Esophagus muscularis mucosa (tissue), 4 donors: ENCODE data around the gene DHPS. TPM values are rescaled to one million over a fixed set of nuclear protein-coding genes. Genes with fewer than 3 reads are reported as not detected.

Experiments
- DNase-seq: peaks from one replicate; pipeline ENCODE4 v3.0.0-alpha.2; 2017; ENCODE audit errors: extremely low spot score
- H3K27ac ChIP-seq, 4 donors: fragments of 200-600 bp; sonication (generic); replicated peaks in 1 of 4; 1 replicate in 3 of 4; 2 replicates in 1 of 4; pipeline ENCODE4 v1.5.1; 2016 to 2019; ENCODE audit warnings: mild to moderate bottlenecking in 1 of 4
- H3K27me3 ChIP-seq, 4 donors: fragments of 200-600 bp; sonication (generic); one replicate each; pipeline versions ENCODE4 v1.5.1 to v1.6.0; 2016 to 2019
- H3K36me3 ChIP-seq, 4 donors: fragments of 200-600 bp; sonication (generic); one replicate each; pipeline ENCODE4 v1.5.1; 2016 to 2019
- H3K4me1 ChIP-seq, 4 donors: fragments of 200-600 bp; sonication (generic); one replicate each; pipeline ENCODE4 v1.5.1; 2016 to 2019
- H3K4me3 ChIP-seq, 4 donors: fragments of 200-600 bp; sonication (generic); 1 replicate in 2 of 4; 2 replicates in 2 of 4; pipeline ENCODE4 v1.5.1; 2016 to 2019; ENCODE audit warnings: mild to moderate bottlenecking in 4 of 4, moderate library complexity in 1 of 4
- H3K9me3 ChIP-seq, 4 donors: fragments of 200-600 bp; sonication (generic); 1 replicate in 3 of 4; 2 replicates in 1 of 4; pipeline ENCODE4 v1.5.1; 2016 to 2019
- CTCF ChIP-seq, 3 experiments: fragments of 200-600 bp in 2 of 3; fragments of 450-650 bp in 1 of 3; sonication (generic) in 2 of 3; IDR thresholded peaks; one replicate each; pipeline ENCODE4 v1.5.1; 2017 to 2019; ENCODE audit warnings: antibody characterized with exemption in 3 of 3, mild to moderate bottlenecking in 2 of 3, moderate library complexity in 1 of 3
- EP300 ChIP-seq: sonication (generic); formaldehyde crosslinking; IDR thresholded peaks from one replicate; pipeline ENCODE4 v1.6.1; 2017; ENCODE audit warnings: antibody characterized with exemption
- POLR2A ChIP-seq: fragments of 450-650 bp; IDR thresholded peaks from one replicate; pipeline ENCODE4 v1.6.1; 2017; ENCODE audit warnings: antibody characterized with exemption, moderate library complexity, mild to moderate bottlenecking, low read depth
- POLR2AphosphoS5 ChIP-seq, 2 donors: sonication (generic); formaldehyde crosslinking; IDR thresholded peaks; one replicate each; pipeline ENCODE4 v1.6.1; 2017; ENCODE audit warnings: antibody characterized with exemption in 2 of 2
- WGBS: methylation state at CpG from one replicate; pipeline ENCODE4 v1.1.5; 2018; 5-methylcytosine and 5-hydroxymethylcytosine counted together
- intact Hi-C: fragments of 100-400 bp; cut with DNase I; formaldehyde crosslinking; loops from one replicate; pipeline ENCODE4 v1.15.1; 2023
- total RNA-seq, 4 donors: library from RNA; depleted of rRNA; stranded (reverse); fragments of >200 nt; gene quantifications; one replicate each; pipeline versions ENCODE4 v1.1.0 to v1.2.1, GENCODE V29; 2016

The DHPS gene
- total RNA-seq: 10 to 100 TPM; 74.3 to 92.3 (median 85.0) TPM

DNA sequence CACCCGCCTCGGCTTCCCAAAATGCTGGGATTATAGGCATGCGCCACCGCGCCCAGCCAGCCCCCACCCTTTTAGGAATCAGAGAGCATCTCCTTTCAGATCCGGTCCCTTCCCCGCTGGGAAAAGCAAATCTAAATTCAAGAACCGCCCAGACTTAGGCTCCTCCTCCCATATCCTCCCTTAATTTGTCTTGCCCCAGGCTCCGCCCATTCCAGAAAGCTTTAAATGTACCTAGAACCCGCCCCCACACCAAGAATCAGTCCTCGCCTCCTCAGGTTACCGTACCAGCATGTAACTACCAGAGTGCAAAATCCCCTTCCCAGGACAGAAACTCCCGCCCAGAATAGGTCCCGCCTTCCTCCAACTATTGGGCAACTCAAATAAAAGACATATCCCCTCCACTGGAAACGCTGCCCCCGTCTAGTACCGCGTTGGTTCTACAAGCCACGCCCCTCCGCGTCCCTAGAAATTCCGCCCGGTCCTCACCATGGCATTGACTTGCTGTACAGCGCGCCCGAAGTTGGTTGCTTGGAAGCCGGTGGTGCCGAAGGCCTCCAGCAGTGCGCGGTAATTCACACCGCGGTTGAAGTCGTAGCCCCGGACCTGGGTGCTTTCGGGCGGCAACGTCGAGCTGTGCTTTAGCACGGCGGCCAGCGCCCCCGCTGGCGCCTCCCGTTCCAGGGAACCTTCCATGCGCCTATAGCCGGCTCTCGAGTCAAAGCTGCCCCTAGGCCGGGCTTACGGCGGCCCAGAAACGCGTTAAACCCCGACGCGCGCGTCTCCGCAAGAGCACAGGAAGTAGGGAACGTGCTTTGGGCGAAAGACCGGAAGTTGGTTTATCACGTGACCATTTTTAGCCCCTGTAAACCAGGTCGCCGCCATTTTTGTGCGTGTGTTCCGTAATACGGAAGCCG lies at the start of gene DHPS:
DHPS (minus strand) TSS at position 807 of the 914 bp plus-strand sequence; CDS start at position 693, 114 bp downstream.
- TF ChIP-seq POLR2A: no peak
- no peak for TF ChIP-seq EP300
- TF ChIP-seq POLR2AphosphoS5 (IDR thresholded peaks at IDR 0.05): peak; percentile 80 to 89
- no peak for TF ChIP-seq CTCF (IDR thresholded peaks at IDR 0.05)
- DNase-seq: peak; percentile 97
- Histone ChIP-seq H3K4me1 (peaks cover 16 to 30% (median 26%) of the 10 kb centered on the region in 4 donors), H3K27ac (peak within 1 kb of the TSS; percentile 95 to 100 (median 98)), H3K27me3 (no peaks in the 10 kb centered on the region), H3K36me3 (peaks cover 32 to 40% (median 39%) of the 10 kb centered on the region in 4 donors), H3K4me3 (peak within 1 kb of the TSS; percentile 87 to 99 (median 96)), H3K9me3 (no peaks in the 10 kb centered on the region)
- 1% methylated on average over 48 of the region's 68 CpGs for WGBS
- intact Hi-C loops: loop anchor here (10.0 kb wide), 1 partner anchor 163 kb away; no protein-coding TSS in a partner anchor

GRCh38 chr19:12731337-12731736 lies 49.7 kb upstream of the DHPS start:
- 90% methylated on average over 22 of the region's 24 CpGs for WGBS
- peaks cover 27 to 48% (median 41%) of the 10 kb centered on the region in 4 donors for H3K4me1 ChIP-seq
- intact Hi-C loops: no loop called here
- no peak overlapping the region for H3K4me3 ChIP-seq
- no peaks in the 10 kb centered on the region for H3K9me3 ChIP-seq
- H3K27me3 ChIP-seq: no peaks in the 10 kb centered on the region
- H3K27ac ChIP-seq: no peak overlapping the region
- peaks cover 30 to 47% (median 41%) of the 10 kb centered on the region in 4 donors for H3K36me3 ChIP-seq
- DNase-seq: no peak
- TF ChIP-seq EP300 (no peak), CTCF (IDR thresholded peaks at IDR 0.05) (no peak), POLR2A (no peak), POLR2AphosphoS5 (IDR thresholded peaks at IDR 0.05) (no peak)

DNA sequence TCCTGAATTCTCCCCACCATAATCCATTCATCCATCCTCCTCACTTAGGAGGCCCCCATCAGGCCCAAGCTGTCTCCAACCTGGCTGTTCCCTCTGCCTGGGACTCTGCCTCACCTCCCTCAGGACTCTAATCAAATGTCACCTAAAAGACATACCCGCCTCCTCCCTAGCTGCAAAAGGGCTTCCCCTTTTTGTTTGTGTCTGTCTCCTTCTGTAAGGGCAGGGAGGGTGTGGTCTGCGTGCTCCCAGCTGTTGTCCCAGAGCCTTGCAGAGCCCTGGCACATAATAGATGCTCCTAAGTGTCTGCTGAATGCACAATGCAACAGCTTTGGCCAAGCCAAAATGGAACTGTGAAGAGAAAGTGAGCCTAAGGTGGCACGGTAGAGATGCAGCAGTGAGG lies 48.4 kb upstream of the DHPS start:
- Histone ChIP-seq H3K27ac (no peak overlapping the region), H3K4me1 (peaks cover 24 to 41% (median 35%) of the 10 kb centered on the region in 4 donors), H3K9me3 (no peaks in the 10 kb centered on the region), H3K4me3 (no peak overlapping the region), H3K27me3 (no peaks in the 10 kb centered on the region), H3K36me3 (peaks cover 30 to 47% (median 41%) of the 10 kb centered on the region in 4 donors)
- TF ChIP-seq POLR2A: no peak
- TF ChIP-seq CTCF (IDR thresholded peaks at IDR 0.05): no peak
- no peak for TF ChIP-seq POLR2AphosphoS5 (IDR thresholded peaks at IDR 0.05)
- TF ChIP-seq EP300: no peak
- intact Hi-C loops: no loop called here
- no peak for DNase-seq
- WGBS: 83% methylated on average over 3 of the region's 3 CpGs

GRCh38 chr19:12727745-12728433 lies 46.2 kb upstream of the DHPS start:
- Histone ChIP-seq H3K27me3 (no peaks in the 10 kb centered on the region), H3K27ac (no peak overlapping the region), H3K4me1 (peaks cover 33 to 44% (median 38%) of the 10 kb centered on the region in 4 donors), H3K36me3 (peaks cover 30 to 47% (median 41%) of the 10 kb centered on the region in 4 donors), H3K9me3 (no peaks in the 10 kb centered on the region), H3K4me3 (no peak overlapping the region)
- intact Hi-C loops: no loop called here
- no peak for DNase-seq
- 96% methylated on average over 8 of the region's 9 CpGs for WGBS
- TF ChIP-seq CTCF (IDR thresholded peaks at IDR 0.05) (no peak), EP300 (no peak), POLR2AphosphoS5 (IDR thresholded peaks at IDR 0.05) (no peak), POLR2A (no peak)
